Effector memory CD4-positive, alpha-beta T cell (primary cell): ENCODE data around the gene SLC25A42.
"Not testable (repeated sequence)": the region's sequence is repeated elsewhere in the genome, so short reads cannot be mapped to it uniquely, and the experiment has no call there.

Experiments
- DNase-seq, 3 donors: peaks; one replicate each; pipeline ENCODE4 v3.0.0-alpha.2; 2020
- H3K27ac ChIP-seq: 2 replicates; pipeline ENCODE4 v1.7.0; 2013; ENCODE audit warnings: mild to moderate bottlenecking, low read length, moderate library complexity; ENCODE audit not compliant: insufficient read depth, poor library complexity, severe bottlenecking
- H3K27me3 ChIP-seq: replicated peaks from 2 replicates; pipeline ENCODE4 v1.7.0; 2013; ENCODE audit warnings: mild to moderate bottlenecking, low read length; ENCODE audit not compliant: insufficient read depth, control insufficient read depth, poor library complexity, severe bottlenecking
- H3K36me3 ChIP-seq: 2 replicates; pipeline ENCODE4 v1.7.0; 2013; ENCODE audit warnings: mild to moderate bottlenecking, low read length, moderate library complexity; ENCODE audit not compliant: control insufficient read depth, insufficient read depth
- H3K4me1 ChIP-seq: 2 replicates; pipeline ENCODE4 v1.7.0; 2013; ENCODE audit warnings: low read length, mild to moderate bottlenecking; ENCODE audit not compliant: control insufficient read depth, insufficient read depth, poor library complexity, severe bottlenecking
- H3K4me3 ChIP-seq: 2 replicates; pipeline ENCODE4 v1.7.0; 2013; ENCODE audit warnings: low read length, low read depth, mild to moderate bottlenecking; ENCODE audit not compliant: insufficient read depth, poor library complexity, severe bottlenecking
- H3K9me3 ChIP-seq: 2 replicates; pipeline ENCODE4 v1.7.0; 2013; ENCODE audit warnings: mild to moderate bottlenecking, low read length, moderate library complexity; ENCODE audit not compliant: control insufficient read depth

Gene SLC25A42

DNA sequence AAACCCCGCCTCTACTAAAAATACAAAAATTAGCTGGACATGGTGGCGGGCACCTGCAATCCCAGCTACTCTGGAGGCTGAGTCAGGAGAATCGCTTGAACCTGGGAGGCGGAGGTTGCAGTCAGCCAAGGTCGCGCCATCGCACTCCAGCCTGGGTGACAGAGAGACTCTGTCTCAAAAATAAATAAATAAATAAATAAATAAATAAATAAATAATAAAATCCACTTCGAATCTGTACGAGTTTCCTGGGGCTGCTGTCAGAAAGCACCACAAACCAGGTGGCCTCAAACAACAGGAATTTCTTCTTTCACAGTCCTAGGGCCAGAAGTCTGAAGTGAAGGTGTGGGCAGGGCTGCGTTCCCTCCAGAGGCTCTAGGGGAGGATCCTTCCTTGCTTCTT, 38.8 kb downstream of the SLC25A42 start:
- not testable (repeated sequence) for DNase-seq, H3K27me3 ChIP-seq, H3K9me3 ChIP-seq, H3K27ac ChIP-seq, H3K4me3 ChIP-seq, H3K4me1 ChIP-seq
- peaks cover 14% of the 10 kb centered on the region for H3K36me3 ChIP-seq

GRCh38 chr19:19103167-19103566, 39.4 kb downstream of the SLC25A42 start:
- Histone ChIP-seq H3K9me3 (no peaks in the 10 kb centered on the region), H3K36me3 (peaks cover 14% of the 10 kb centered on the region), H3K4me3 (no peak overlapping the region), H3K27ac (no peak overlapping the region), H3K4me1 (no peaks in the 10 kb centered on the region), H3K27me3 (no peaks in the 10 kb centered on the region)
- no peak for DNase-seq

DNA sequence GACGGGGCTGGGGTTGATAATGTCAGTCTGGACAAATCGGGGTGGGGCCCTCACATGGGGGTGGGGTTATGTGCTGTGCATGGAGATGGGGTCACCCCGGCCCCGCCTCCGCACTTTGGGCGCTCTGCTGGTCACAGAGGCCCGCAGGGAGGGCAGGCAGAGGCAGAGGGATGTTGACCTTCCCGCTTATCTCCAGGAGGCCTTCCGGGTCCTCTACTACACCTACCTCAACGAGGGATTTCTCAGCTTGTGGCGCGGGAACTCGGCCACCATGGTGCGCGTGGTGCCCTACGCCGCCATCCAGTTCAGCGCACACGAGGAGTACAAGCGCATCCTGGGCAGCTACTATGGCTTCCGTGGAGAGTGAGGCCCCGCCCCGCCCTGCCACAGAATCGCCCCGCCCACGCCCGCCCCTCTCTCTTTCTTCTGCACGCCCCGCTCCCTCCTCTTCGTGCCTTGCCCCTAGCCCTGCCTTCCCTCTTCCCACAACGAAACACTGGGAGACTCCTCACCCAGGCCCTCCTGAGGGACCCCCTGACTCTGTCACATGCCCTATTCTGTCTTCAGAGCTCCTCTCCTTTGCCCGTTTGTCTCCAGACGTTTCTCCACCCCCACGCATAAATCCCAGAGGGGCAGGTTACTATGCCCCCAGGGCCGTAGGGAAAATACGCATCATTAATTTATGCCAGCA, 41.7 kb downstream of the SLC25A42 start:
- H3K27ac ChIP-seq, result no peak overlapping the region
- no peak overlapping the region for H3K4me3 ChIP-seq
- no peaks in the 10 kb centered on the region for H3K27me3 ChIP-seq
- H3K4me1 ChIP-seq, result no peaks in the 10 kb centered on the region
- H3K9me3 ChIP-seq, result no peaks in the 10 kb centered on the region
- DNase-seq, result no peak
- H3K36me3 ChIP-seq, result peaks cover 12% of the 10 kb centered on the region

- Histone ChIP-seq H3K9me3 (no peaks in the 10 kb centered on the region), H3K4me1 (no peaks in the 10 kb centered on the region), H3K4me3 (no peak overlapping the region), H3K27me3 (no peaks in the 10 kb centered on the region), H3K36me3 (peaks cover 6% of the 10 kb centered on the region), H3K27ac (no peak overlapping the region)
- DNase-seq, result no peak
Observed at GRCh38 chr19:19106056-19106551, 42.3 kb downstream of the SLC25A42 start.

DNA sequence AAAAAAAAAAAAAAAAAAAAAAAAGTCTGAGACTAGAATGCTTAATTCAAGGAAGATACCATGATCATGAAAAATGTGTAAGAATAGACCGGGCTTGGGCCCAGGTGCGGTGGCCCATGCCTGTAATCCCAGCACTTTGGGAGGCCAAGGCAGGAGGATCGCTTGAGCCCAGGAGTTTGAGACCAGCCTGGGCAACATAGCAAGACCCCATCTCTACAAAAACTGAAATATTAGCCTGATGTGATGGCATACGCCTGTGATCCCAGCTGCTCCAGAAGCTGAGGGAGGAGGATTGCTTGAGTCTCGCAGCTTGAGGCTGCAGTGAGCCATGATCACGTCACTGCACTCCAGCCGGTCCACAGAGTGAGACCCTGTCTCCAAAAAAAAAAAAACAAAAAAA, 43.1 kb downstream of the SLC25A42 start:
- H3K27ac ChIP-seq, H3K4me3 ChIP-seq, DNase-seq, H3K9me3 ChIP-seq, H3K36me3 ChIP-seq, H3K4me1 ChIP-seq, H3K27me3 ChIP-seq: not testable (repeated sequence)

GRCh38 chr19:19107654-19108053, 43.9 kb downstream of the SLC25A42 start:
- Histone ChIP-seq H3K27me3 (no peaks in the 10 kb centered on the region), H3K4me3 (no peak overlapping the region), H3K4me1 (no peaks in the 10 kb centered on the region), H3K9me3 (no peaks in the 10 kb centered on the region), H3K27ac (no peak overlapping the region), H3K36me3 (no peaks in the 10 kb centered on the region)
- DNase-seq, result no peak

DNA sequence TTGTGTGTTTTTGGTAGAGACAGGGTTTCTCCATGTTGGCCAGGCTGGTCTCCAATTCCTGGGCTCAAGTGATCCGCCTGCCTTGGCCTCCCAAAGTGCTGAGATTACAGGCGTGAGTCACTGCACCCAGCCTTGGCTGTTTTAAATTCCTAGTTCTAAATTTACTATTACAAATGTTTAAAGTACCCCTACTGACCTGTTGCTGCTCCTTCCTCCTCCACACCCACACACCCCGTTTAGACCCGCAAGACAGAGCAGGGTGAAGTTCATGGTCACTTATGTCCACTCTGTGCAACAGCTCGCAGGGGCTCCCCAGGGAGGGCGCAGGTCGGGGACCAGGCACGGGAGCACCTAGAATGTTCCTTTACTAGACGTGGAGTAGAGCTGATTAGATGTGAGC, 45.8 kb downstream of the SLC25A42 start:
- no peaks in the 10 kb centered on the region for H3K27me3 ChIP-seq
- H3K4me1 ChIP-seq, result no peaks in the 10 kb centered on the region
- H3K4me3 ChIP-seq, result no peak overlapping the region
- no peaks in the 10 kb centered on the region for H3K36me3 ChIP-seq
- DNase-seq, result no peak
- H3K27ac ChIP-seq, result no peak overlapping the region
- no peaks in the 10 kb centered on the region for H3K9me3 ChIP-seq

DNA sequence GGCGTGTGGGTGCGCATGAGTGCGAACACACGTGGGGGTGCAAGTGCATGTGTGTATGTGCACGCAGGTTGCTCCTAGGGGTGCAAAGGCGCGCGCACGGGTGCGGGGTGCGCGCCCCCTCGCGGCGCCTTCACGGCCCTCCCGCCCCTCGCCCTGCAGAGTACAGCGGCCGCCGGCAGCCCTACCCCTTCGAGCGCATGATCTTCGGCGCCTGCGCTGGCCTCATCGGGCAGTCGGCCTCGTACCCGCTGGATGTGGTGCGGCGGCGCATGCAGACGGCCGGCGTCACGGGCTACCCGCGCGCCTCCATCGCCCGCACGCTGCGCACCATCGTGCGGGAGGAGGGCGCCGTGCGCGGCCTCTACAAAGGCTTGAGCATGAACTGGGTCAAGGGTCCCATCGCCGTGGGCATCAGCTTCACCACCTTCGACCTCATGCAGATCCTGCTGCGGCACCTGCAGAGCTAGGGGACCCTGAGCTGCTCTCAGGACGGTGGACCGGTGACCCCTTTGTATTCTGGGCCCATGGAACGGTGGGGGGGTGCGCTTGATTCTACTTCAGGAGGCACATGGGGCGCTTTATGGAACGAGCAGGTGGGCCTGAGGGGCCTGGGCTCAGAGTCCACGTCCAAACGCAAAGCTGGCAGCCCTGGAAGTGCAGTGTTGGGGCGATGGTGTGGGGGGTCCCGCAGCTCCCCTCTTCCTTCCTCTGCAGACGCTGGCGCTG, 46.8 kb downstream of the SLC25A42 start:
- no peak overlapping the region for H3K27ac ChIP-seq
- no peak for DNase-seq
- no peaks in the 10 kb centered on the region for H3K36me3 ChIP-seq
- no peak overlapping the region for H3K4me3 ChIP-seq
- no peaks in the 10 kb centered on the region for H3K4me1 ChIP-seq
- no peaks in the 10 kb centered on the region for H3K27me3 ChIP-seq
- no peaks in the 10 kb centered on the region for H3K9me3 ChIP-seq

GRCh38 chr19:19111136-19111835, 47.5 kb downstream of the SLC25A42 start:
- no peak overlapping the region for H3K4me3 ChIP-seq
- no peak overlapping the region for H3K27ac ChIP-seq
- H3K9me3 ChIP-seq, result no peaks in the 10 kb centered on the region
- H3K36me3 ChIP-seq, result no peaks in the 10 kb centered on the region
- no peak for DNase-seq
- H3K4me1 ChIP-seq, result no peaks in the 10 kb centered on the region
- no peaks in the 10 kb centered on the region for H3K27me3 ChIP-seq
